ENCODE results near the gene ARHGEF37.

Gene ARHGEF37

GRCh38 chr5:149679876-149680809 is 98.8 kb downstream of the ARHGEF37 start:
- H3K36me3 ChIP-seq (ENCODE audit: control insufficient read depth in 5 of 5, insufficient read depth in 5 of 5, low read length in 5 of 5): no peaks in the 10 kb centered on the region
- H3K4me1 ChIP-seq (ENCODE audit: control insufficient read depth in 5 of 5, insufficient read depth in 5 of 5, low read length in 5 of 5): peaks cover 0 to 48% (median 20%) of the 10 kb centered on the region in 5 donors
- no peaks in the 10 kb centered on the region for H3K27me3 ChIP-seq (ENCODE audit: control insufficient read depth in 5 of 5, insufficient read depth in 4 of 5, low read length in 5 of 5)
- H3K27ac ChIP-seq (ENCODE audit: low read depth, low read length): no peak overlapping the region
- H3K9me3 ChIP-seq (ENCODE audit: control insufficient read depth in 5 of 5, low read length in 5 of 5): no peaks in the 10 kb centered on the region
- no peak overlapping the region for H3K4me3 ChIP-seq (ENCODE audit: low read depth in 1 of 5, low read length in 5 of 5)
- H3K9ac ChIP-seq (ENCODE audit: low read length in 5 of 5): no peak overlapping the region

DNA sequence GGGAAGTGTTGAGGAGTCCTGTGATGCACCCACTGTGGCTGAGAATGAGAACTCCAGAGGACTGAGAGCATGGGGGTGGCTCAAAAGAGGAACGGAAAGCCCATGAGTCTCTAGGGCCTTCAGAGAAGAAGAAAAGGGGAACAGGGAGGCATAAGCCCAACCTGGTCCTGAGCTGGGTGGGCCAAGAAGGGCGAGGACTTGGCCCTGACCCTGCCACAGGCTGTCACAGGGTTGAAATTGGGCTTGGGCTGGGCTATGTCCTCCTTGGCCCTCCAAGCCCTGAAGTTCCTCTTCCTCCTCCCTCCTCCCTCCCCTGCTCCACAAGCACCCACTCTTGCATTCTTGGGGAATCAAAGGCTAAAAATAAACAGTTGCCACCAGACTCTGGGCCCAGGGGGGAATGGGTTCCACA is 99.5 kb downstream of the ARHGEF37 start:
- Histone ChIP-seq H3K4me3 (ENCODE audit: low read depth in 1 of 5, low read length in 5 of 5) (no peak overlapping the region), H3K9ac (ENCODE audit: low read length in 5 of 5) (no peak overlapping the region), H3K36me3 (ENCODE audit: control insufficient read depth in 5 of 5, insufficient read depth in 5 of 5, low read length in 5 of 5) (no peaks in the 10 kb centered on the region), H3K4me1 (ENCODE audit: control insufficient read depth in 5 of 5, insufficient read depth in 5 of 5, low read length in 5 of 5) (peaks cover 0 to 43% (median 16%) of the 10 kb centered on the region in 5 donors), H3K9me3 (ENCODE audit: control insufficient read depth in 5 of 5, low read length in 5 of 5) (no peaks in the 10 kb centered on the region), H3K27ac (ENCODE audit: low read depth, low read length) (no peak overlapping the region), H3K27me3 (ENCODE audit: control insufficient read depth in 5 of 5, insufficient read depth in 4 of 5, low read length in 5 of 5) (no peaks in the 10 kb centered on the region)

DNA sequence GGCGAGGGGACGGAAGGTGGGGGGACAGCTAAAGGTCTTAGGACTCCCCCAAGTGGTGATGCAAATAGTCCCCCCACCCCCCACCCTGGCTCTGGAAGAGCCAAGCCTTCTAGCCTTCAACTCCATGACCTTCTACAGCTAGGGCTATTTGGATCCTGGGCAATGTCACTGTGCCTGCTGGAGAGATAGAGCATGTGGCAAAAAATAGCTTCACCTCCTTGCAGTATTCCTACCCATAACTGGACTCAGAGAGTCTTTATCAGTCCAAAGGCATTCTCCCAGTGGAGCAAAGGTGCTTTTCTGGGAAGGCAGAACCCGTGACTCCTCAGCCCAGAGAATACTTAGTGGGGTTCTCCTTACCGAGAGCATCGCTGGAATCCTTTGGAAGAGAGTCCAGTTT is 100.0 kb downstream of the ARHGEF37 start:
- no peaks in the 10 kb centered on the region for H3K36me3 ChIP-seq (ENCODE audit: control insufficient read depth in 5 of 5, insufficient read depth in 5 of 5, low read length in 5 of 5)
- H3K4me1 ChIP-seq (ENCODE audit: control insufficient read depth in 5 of 5, insufficient read depth in 5 of 5, low read length in 5 of 5): peaks cover 0 to 39% (median 12%) of the 10 kb centered on the region in 5 donors
- no peak overlapping the region for H3K9ac ChIP-seq (ENCODE audit: low read length in 5 of 5)
- H3K9me3 ChIP-seq (ENCODE audit: control insufficient read depth in 5 of 5, low read length in 5 of 5): no peaks in the 10 kb centered on the region
- no peak overlapping the region for H3K27ac ChIP-seq (ENCODE audit: low read depth, low read length)
- no peaks in the 10 kb centered on the region for H3K27me3 ChIP-seq (ENCODE audit: control insufficient read depth in 5 of 5, insufficient read depth in 4 of 5, low read length in 5 of 5)
- H3K4me3 ChIP-seq (ENCODE audit: low read depth in 1 of 5, low read length in 5 of 5): no peak overlapping the region

DNA sequence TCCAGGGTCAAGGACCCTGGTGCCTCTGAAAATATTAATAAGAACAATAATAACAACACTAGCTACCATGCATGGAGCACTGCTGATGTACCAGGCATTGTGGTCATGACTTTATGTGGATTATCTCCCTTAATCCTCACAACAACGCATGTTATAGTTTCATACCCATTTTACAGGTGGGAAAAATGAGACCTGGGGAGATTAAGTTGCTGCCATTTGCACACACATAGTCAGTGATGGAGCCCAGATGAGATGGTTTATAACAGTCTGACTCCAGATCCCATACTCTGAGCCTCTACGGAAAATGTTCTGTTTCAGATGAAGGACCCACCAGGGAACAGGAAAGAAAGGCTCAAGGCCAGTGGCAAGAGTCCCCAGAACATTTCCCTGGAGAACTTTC is 100.6 kb downstream of the ARHGEF37 start:
- Histone ChIP-seq H3K9me3 (ENCODE audit: control insufficient read depth in 5 of 5, low read length in 5 of 5) (no peaks in the 10 kb centered on the region), H3K4me3 (ENCODE audit: low read depth in 1 of 5, low read length in 5 of 5) (no peak overlapping the region), H3K27ac (ENCODE audit: low read depth, low read length) (no peak overlapping the region), H3K4me1 (ENCODE audit: control insufficient read depth in 5 of 5, insufficient read depth in 5 of 5, low read length in 5 of 5) (peaks cover 0 to 36% (median 11%) of the 10 kb centered on the region in 5 donors), H3K36me3 (ENCODE audit: control insufficient read depth in 5 of 5, insufficient read depth in 5 of 5, low read length in 5 of 5) (no peaks in the 10 kb centered on the region), H3K27me3 (ENCODE audit: control insufficient read depth in 5 of 5, insufficient read depth in 4 of 5, low read length in 5 of 5) (no peaks in the 10 kb centered on the region), H3K9ac (ENCODE audit: low read length in 5 of 5) (no peak overlapping the region)

DNA sequence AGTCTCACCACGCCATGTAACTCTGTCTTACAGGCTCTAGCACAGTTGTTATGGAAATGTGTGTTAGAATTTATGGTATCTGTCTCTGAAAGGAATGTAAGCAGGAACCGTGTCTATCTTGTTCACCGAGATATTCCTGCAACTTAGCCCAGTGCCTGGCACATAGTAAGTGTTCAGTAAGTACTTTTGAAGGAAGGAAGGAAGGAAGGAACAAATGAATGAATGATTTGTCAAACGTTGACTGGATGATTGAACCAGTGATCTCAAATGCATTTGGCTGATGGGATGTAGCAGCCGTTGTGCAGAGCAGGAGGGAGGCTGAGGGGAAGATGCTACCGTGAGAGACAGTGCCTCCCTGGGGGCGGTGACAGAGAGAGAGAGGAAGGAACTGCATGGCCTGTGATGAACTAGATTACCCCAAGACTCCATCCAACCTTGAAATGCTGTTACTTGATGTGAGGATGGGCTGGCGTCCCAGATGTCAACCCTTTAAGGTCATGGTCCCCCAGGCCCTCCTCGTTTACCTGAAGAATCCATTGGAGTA is 101.3 kb downstream of the ARHGEF37 start:
- H3K36me3 ChIP-seq (ENCODE audit: control insufficient read depth in 5 of 5, insufficient read depth in 5 of 5, low read length in 5 of 5): no peaks in the 10 kb centered on the region
- no peak overlapping the region for H3K4me3 ChIP-seq (ENCODE audit: low read depth in 1 of 5, low read length in 5 of 5)
- H3K4me1 ChIP-seq (ENCODE audit: control insufficient read depth in 5 of 5, insufficient read depth in 5 of 5, low read length in 5 of 5): peaks cover 0 to 36% (median 11%) of the 10 kb centered on the region in 5 donors
- H3K27me3 ChIP-seq (ENCODE audit: control insufficient read depth in 5 of 5, insufficient read depth in 4 of 5, low read length in 5 of 5): no peaks in the 10 kb centered on the region
- H3K9ac ChIP-seq (ENCODE audit: low read length in 5 of 5): no peak overlapping the region
- H3K27ac ChIP-seq (ENCODE audit: low read depth, low read length): no peak overlapping the region
- no peaks in the 10 kb centered on the region for H3K9me3 ChIP-seq (ENCODE audit: control insufficient read depth in 5 of 5, low read length in 5 of 5)

DNA sequence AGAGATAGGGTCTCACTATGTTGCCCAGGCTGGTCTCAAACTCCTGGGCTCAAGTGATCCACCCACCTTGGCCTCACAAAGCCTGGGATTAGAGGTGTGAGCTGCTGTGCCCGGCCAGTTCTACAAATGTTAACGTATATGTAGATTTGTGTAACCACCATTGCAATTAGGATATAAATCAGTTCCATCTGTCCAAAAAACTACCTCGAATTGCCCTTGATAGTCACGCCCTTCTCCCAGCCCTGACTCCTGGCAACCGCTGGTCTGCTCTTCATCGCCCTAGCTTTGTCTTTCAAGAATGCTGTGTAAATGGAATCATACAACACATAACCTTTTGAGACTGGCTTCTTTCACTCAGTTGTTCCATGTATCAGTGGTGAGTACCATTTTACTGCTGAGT is 102.7 kb downstream of the ARHGEF37 start:
- H3K9ac ChIP-seq (ENCODE audit: low read length in 5 of 5): no peak overlapping the region
- H3K4me1 ChIP-seq (ENCODE audit: control insufficient read depth in 5 of 5, insufficient read depth in 5 of 5, low read length in 5 of 5): peaks cover 0 to 39% (median 22%) of the 10 kb centered on the region in 5 donors
- H3K36me3 ChIP-seq (ENCODE audit: control insufficient read depth in 5 of 5, insufficient read depth in 5 of 5, low read length in 5 of 5): no peaks in the 10 kb centered on the region
- H3K27me3 ChIP-seq (ENCODE audit: control insufficient read depth in 5 of 5, insufficient read depth in 4 of 5, low read length in 5 of 5): no peaks in the 10 kb centered on the region
- H3K27ac ChIP-seq (ENCODE audit: low read depth, low read length): no peak overlapping the region
- no peak overlapping the region for H3K4me3 ChIP-seq (ENCODE audit: low read depth in 1 of 5, low read length in 5 of 5)
- no peaks in the 10 kb centered on the region for H3K9me3 ChIP-seq (ENCODE audit: control insufficient read depth in 5 of 5, low read length in 5 of 5)

DNA sequence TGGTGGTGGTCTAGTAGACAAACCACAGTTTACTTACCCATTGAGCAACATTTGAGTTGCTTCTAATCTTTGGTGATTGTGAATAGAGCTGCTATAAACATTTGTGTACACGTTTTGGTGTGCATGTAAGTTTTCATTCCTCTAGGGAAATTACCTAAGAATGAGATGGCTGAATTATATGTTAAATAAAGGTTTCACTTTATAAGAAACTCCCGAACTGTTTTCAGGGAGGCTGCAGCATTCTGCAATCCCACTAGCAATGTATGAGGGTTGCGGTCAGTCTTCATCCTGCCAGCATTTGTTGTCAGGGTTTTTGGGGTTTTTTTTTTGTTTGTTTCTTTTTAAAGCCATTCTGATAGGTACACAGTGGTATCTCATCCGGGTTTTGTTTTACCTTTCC is 103.1 kb downstream of the ARHGEF37 start:
- Histone ChIP-seq H3K27ac (ENCODE audit: low read depth, low read length) (no peak overlapping the region), H3K36me3 (ENCODE audit: control insufficient read depth in 5 of 5, insufficient read depth in 5 of 5, low read length in 5 of 5) (no peaks in the 10 kb centered on the region), H3K27me3 (ENCODE audit: control insufficient read depth in 5 of 5, insufficient read depth in 4 of 5, low read length in 5 of 5) (no peaks in the 10 kb centered on the region), H3K4me1 (ENCODE audit: control insufficient read depth in 5 of 5, insufficient read depth in 5 of 5, low read length in 5 of 5) (peaks cover 0 to 38% (median 21%) of the 10 kb centered on the region in 5 donors), H3K9ac (ENCODE audit: low read length in 5 of 5) (no peak overlapping the region), H3K4me3 (ENCODE audit: low read depth in 1 of 5, low read length in 5 of 5) (no peak overlapping the region), H3K9me3 (ENCODE audit: control insufficient read depth in 5 of 5, low read length in 5 of 5) (no peaks in the 10 kb centered on the region)
